ENCODE results near the gene PRTG.

Gene PRTG

DNA sequence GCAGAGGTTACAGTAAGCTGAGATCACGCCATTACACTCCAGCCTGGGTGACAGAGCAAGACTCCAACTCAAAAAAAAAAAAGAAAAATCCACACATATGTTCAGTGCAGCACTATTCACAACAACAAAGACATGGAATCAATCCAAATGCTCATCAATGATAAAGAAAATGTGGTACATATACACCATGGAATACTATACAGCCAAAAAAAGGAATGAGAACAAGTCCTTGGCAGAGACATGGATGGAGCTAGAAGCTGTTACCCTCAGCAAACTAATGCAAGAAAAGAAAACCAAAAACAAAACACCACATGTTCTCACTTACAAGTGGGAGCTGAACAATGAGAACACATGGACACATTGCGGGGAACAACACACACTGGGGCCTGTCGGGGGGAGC is 180.4 kb downstream of the PRTG start:
- no peak for TF ChIP-seq ARNTL (CRISPR knock-in tag; IDR thresholded peaks at IDR 0.05; ENCODE audit: borderline replicate concordance, low read depth)
- TF ChIP-seq CSDC2 (CRISPR knock-in tag; IDR thresholded peaks at IDR 0.05): no peak
- no peak for TF ChIP-seq ZFP30 (CRISPR knock-in tag; IDR thresholded peaks at IDR 0.05)
- TF ChIP-seq, protein P1, sequence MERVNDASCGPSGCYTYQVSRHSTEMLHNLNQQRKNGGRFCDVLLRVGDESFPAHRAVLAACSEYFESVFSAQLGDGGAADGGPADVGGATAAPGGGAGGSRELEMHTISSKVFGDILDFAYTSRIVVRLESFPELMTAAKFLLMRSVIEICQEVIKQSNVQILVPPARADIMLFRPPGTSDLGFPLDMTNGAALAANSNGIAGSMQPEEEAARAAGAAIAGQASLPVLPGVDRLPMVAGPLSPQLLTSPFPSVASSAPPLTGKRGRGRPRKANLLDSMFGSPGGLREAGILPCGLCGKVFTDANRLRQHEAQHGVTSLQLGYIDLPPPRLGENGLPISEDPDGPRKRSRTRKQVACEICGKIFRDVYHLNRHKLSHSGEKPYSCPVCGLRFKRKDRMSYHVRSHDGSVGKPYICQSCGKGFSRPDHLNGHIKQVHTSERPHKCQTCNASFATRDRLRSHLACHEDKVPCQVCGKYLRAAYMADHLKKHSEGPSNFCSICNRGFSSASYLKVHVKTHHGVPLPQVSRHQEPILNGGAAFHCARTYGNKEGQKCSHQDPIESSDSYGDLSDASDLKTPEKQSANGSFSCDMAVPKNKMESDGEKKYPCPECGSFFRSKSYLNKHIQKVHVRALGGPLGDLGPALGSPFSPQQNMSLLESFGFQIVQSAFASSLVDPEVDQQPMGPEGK (CRISPR knock-in tag; IDR thresholded peaks at IDR 0.05; ENCODE audit: borderline replicate concordance): no peak
- no peak for TF ChIP-seq SNAI2 (CRISPR knock-in tag; IDR thresholded peaks at IDR 0.05)
- no peak for TF ChIP-seq ZNF565 (CRISPR knock-in tag; conservative IDR thresholded peaks at IDR 0.05; ENCODE audit: low read depth)
- TF ChIP-seq TOX (CRISPR knock-in tag; IDR thresholded peaks at IDR 0.05; ENCODE audit: borderline replicate concordance): no peak
- no peak for TF ChIP-seq ISL1 (CRISPR knock-in tag; IDR thresholded peaks at IDR 0.05)
- TF ChIP-seq BACH2 (CRISPR knock-in tag; IDR thresholded peaks at IDR 0.05; ENCODE audit: borderline replicate concordance): no peak
- no peak for TF ChIP-seq ESRRG (CRISPR knock-in tag; IDR thresholded peaks at IDR 0.05)
- no peak for TF ChIP-seq ZC3H10 (CRISPR knock-in tag; IDR thresholded peaks at IDR 0.05)
- TF ChIP-seq GLIS3 (CRISPR knock-in tag; IDR thresholded peaks at IDR 0.05): no peak
- no peak for TF ChIP-seq CREB5 (CRISPR knock-in tag; IDR thresholded peaks at IDR 0.05; ENCODE audit: low read depth)
- TF ChIP-seq RARB (CRISPR knock-in tag; IDR thresholded peaks at IDR 0.05): no peak
- no peak for TF ChIP-seq CSRNP3 (CRISPR knock-in tag; IDR thresholded peaks at IDR 0.05)
- no peak for TF ChIP-seq TCF4 (CRISPR knock-in tag; IDR thresholded peaks at IDR 0.05; ENCODE audit: borderline replicate concordance)
- no peak for TF ChIP-seq PPARA (CRISPR knock-in tag; IDR thresholded peaks at IDR 0.05; ENCODE audit: borderline replicate concordance)
- no peak for TF ChIP-seq ZNF8 (CRISPR knock-in tag; IDR thresholded peaks at IDR 0.05)
- ATAC-seq: no peak
